CD4-positive, alpha-beta T cell treated with Interleukin-10 for 1 hour (primary cell): ENCODE measurements around the gene THRB.

ENCODE experiments used
- DNase-seq: peaks from one replicate; pipeline ENCODE4 v3.0.0-alpha.2; 2020

Gene THRB

DNA sequence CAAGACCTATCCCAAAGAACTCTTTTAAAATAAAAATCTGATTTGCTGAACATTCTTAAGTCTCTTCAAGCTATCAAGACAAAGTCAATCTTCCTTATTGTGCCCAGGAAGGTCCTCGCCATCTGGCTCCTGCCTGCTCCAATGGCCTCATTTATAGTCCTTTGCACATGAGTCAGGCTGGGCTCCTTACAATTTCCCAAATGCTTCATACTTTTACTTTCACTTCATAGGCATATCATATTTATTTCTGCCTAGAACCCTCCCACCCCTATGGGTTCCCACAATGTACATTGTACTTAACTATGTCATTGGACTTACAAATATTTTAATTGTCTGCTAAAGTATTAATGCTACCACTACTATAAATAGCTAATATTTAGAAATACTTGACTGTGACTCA, 9.1 kb downstream of the THRB start:
- DNase-seq: no peak

- no peak for DNase-seq
Measured at GRCh38 chr3:24483873-24484272, 10.8 kb downstream of the THRB start.

- DNase-seq: no peak
Measured at GRCh38 chr3:24482096-24482705, 12.4 kb downstream of the THRB start.

GRCh38 chr3:24481193-24481592, 13.5 kb downstream of the THRB start:
- DNase-seq: no peak

DNA sequence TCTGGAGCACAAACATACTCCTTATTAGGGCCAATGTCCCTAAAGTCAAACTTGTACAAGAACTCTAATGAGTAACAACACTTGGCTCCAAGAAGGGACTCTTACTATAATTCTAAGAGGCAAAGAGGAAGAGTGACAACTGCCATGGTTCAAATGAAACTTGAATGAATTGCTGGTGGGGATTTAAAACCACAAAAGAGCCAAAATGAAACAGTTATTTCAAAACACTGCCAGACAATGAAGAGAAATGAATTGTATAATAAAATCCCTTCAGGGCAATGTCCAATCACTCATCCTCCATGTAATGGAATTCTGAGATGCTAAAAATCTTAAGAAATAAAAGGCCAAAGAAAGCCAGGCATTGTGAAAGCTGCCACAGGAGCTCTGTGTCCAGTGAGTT, 14.2 kb downstream of the THRB start:
- DNase-seq: no peak

DNA sequence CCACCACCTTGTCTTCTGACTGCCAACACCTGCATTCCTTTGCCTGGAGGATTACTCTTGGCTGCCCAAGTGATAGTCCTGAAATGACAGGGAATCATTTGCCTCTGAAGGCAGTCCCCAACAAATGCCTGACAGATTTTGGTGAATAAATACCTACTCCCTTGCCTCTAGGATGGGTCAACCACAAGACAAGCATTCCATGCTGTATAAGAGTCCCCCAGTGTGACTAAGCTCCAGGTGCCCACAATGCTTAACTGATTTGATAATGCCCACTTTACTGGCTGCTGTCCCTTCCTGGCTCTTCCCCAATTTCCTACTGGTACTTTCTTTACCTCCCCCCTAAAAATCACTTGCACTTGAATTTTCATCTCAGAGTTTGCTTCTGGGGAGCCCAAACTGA, 14.8 kb downstream of the THRB start:
- DNase-seq: no peak

DNA sequence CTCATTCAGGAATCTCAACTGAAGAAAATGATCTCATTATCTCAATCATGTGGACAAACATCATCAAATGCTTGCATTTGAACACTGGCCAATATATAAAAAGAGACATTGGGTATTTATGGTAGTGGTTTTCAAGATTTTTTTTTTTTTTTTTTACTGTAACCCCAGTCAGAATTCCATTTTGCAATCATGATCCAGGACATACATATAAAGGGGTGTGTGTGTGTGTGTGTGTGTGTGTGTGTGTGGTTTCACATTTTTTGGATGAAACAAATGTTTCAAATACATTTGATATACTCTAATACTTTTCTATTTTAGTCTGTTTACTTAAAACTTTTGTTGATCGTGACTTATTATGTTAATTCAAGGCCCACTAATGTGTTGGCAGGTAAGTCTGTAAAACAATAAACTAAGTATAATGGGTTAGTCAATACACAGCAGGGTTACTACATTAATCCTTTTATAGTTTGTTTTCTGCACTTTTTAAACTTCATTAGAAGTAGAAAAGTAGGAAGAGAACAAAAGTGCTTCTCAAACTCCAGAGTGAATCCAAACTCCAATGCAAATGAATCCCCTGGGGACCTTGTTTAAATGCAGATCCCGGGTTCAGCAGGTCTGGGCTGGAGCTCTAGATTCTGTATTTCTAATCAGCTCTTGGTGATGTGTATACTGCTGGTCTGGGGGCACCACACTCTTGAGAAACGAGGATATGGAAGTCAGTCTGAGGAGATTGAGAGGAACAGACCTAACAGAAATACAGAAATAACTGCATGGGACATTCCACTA, 17.6 kb downstream of the THRB start:
- no peak for DNase-seq

- no peak for DNase-seq
Measured at GRCh38 chr3:24475925-24476324, 18.7 kb downstream of the THRB start.

- DNase-seq: no peak
Measured at GRCh38 chr3:24474862-24475261, 19.8 kb downstream of the THRB start.

DNA sequence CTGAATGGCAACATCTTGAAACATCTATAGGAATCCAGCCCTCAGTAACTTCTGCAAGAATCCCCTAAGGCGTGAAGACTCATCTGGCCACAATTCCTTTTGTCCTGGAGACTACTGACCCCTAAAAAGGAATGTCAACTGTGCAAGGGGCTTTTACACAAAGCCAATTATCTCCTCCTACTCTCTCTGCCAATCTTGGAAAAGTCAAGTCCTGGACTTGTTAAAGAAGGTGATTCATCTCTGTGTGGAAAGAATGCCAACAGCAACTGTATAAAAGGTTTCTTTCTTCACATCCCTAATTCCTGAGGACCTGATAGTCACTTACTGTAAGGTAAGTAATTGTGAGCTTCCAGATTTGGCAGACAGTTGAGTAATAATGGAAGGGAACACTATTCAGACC, 22.3 kb downstream of the THRB start:
- DNase-seq: no peak

GRCh38 chr3:24471486-24471885, 23.2 kb downstream of the THRB start:
- no peak for DNase-seq

- DNase-seq: no peak
Measured at GRCh38 chr3:24470277-24470676, 24.4 kb downstream of the THRB start.

DNA sequence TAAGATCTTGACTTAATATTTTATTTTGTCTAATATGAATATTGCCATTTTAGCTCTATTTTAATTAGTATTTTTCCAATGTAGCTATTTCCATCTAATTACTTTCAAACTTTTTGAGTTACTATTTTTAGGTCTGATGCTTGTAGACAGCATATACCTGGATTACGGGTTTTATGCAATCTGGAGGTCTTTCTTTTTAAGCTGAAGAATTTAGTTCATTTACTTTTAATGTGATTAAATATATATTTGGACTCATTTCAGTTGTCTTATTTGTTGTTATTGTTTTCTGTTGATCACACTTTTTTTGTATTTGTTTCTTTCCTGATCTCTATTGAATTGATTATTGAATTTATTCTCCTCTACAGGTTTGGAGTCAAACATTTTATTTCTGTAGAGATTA, 30.3 kb downstream of the THRB start:
- DNase-seq: no peak

DNA sequence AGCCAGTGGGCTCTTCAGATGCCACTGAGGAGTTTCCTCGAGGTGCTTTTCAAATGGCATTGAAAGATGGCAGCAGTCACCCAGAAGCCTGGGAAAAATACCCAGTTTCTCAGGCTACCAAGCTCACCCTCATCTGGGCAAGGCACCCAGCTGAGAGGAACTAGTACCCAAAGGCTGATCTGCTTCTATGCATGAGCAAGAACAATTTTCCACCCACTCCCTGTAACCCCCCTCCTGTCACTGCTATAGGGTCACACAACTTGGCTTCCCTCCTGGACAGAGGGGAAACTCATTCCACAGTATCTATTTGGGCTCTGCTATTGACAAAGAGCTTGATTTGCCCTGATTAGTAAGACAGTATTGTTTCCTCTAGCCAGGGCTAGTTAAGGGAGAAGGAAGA, 31.9 kb downstream of the THRB start:
- DNase-seq: no peak

DNA sequence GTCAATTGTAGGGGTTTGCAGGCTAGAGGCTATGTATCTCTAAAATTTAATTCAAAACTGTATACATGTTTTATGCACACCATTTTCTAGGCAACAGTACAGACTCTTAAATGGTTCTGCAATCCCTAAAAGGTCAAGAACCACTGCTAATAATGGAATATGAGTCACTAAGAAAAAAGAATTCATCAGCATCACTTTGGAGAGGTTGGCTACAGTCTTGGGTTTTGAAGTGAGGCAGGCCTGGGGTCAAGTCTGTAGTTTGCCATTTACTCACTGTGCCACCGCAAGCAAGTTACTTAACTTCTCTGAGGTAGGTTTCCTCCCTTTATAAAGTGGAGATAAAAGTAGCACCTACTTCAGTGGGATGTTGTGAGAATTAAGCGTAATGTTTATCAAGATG, 33.7 kb downstream of the THRB start:
- DNase-seq: no peak

DNA sequence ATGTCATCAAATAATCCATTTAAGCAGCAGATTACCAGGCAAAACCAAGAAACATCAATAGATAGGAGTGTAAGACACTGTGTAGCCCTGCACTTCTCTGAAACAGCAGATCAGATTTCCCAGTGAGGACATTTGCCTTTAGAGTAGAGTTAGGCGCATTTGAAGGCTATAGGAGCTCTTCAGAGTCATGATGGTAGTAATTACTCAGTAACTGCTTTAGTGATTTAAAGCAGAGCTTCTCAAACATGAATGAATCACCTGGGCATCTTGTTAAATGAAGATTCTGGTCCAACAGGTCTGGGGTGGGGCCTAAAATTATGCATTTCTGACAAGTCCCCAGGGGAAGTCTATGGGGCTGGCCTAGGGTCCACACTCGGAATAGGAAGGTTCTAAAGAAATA, 36.9 kb downstream of the THRB start:
- no peak for DNase-seq

DNA sequence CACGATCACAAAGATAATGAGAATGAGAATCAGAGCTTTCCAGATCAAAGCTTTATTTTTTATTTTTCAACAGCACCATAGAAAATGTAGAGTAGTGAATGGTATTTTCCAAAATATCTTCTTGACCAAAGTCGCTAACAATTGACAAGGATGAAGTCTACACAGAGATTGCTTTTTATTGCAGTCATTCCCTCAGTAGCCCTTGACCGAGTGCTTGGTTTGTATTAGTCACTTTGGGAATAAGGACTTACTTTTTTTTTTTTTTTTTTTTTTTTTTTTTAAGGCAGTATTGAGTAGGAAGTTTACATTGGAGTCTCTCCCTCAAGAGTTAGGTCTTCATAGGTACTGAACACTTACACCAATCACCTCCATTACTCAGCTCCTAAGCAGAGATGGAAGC, 39.8 kb downstream of the THRB start:
- DNase-seq: no peak

DNA sequence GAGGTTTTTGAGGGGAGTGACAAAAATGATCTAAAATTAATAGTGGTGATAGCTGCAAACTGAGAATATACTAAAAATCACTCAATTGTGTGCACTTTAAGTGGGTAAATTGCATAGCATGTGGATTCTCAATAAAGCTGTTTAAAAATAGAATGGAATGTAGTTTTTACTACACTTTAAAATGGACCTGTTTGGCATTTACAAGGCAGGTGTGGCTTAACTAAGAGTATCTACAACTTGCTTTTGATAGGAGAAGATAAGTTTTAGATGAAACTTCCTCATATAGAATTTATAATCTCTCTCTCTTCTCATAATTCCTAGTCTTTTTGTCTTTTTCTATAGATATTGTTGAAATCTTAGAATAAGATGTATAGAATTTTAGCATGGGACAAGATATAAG, 40.3 kb downstream of the THRB start:
- DNase-seq: no peak

- DNase-seq: no peak
Measured at GRCh38 chr3:24451461-24452099, 43.1 kb downstream of the THRB start.

GRCh38 chr3:24450160-24450907, 44.3 kb downstream of the THRB start:
- DNase-seq: no peak

DNA sequence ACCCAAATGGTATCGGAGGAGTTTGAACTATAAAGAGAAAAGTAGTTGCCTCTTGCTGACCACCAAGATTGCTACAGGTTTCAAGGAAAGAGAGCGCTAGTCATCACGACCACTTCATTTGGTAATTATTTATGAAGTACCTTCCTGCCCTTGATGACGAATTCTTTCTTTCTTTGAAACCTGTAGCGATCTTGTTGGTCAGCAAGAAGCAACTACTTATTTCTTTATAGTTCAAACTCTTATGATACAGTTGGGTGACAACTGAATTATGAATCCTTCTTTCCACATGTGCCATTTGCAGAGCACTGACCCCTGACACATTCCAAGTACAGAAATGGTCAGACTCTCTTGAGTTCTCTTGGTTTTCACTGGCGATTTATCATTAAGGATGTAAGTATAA, 46.8 kb downstream of the THRB start:
- no peak for DNase-seq

- DNase-seq: no peak
Measured at GRCh38 chr3:24446032-24446431, 48.6 kb downstream of the THRB start.

GRCh38 chr3:24443476-24443875, 51.2 kb downstream of the THRB start:
- no peak for DNase-seq
